SK-N-SH (cell line): Measurements from ENCODE around the gene COX10.
"Not testable (repeated sequence)": the region's sequence is repeated elsewhere in the genome, so short reads cannot be mapped to it uniquely, and the experiment has no call there.

ENCODE experiments used
- EP300 ChIP-seq, 2 experiments: IDR thresholded peaks; 2 replicates each; pipeline versions ENCODE4 v1.4.0 to v1.6.1; 2012; ENCODE audit warnings: borderline replicate concordance in 1 of 2, low read depth in 1 of 2, low read length in 1 of 2
- POLR2AphosphoS5 ChIP-seq: IDR thresholded peaks from 2 replicates; pipeline ENCODE4 v1.6.1; 2012; ENCODE audit warnings: low read depth, low read length
- RAD21 ChIP-seq: IDR thresholded peaks from 2 replicates; pipeline ENCODE4 v1.6.1; 2012; ENCODE audit warnings: mild to moderate bottlenecking, low read length
- RCOR1 ChIP-seq: fragments of 150-350 bp; IDR thresholded peaks from 2 replicates; pipeline ENCODE4 v1.6.1; 2017; ENCODE audit warnings: antibody characterized with exemption, low read length
- RFX5 ChIP-seq: IDR thresholded peaks from 2 replicates; pipeline ENCODE4 v1.6.1; 2012; ENCODE audit warnings: mild to moderate bottlenecking, improper control_type of control experiment, low read length
- SIN3A ChIP-seq: IDR thresholded peaks from 2 replicates; pipeline ENCODE4 v1.6.1; 2012; ENCODE audit warnings: low read depth, mild to moderate bottlenecking, low read length, moderate library complexity, borderline replicate concordance
- SMC3 ChIP-seq: IDR thresholded peaks from 2 replicates; pipeline ENCODE4 v1.6.1; 2012; ENCODE audit warnings: low read depth, low read length, improper control_type of control experiment
- TAF1 ChIP-seq: IDR thresholded peaks from 2 replicates; pipeline ENCODE4 v1.6.1; 2012; ENCODE audit warnings: low read depth, mild to moderate bottlenecking, low read length, moderate library complexity, borderline replicate concordance
- TCF12 ChIP-seq: IDR thresholded peaks from 2 replicates; pipeline ENCODE4 v1.4.0; 2012
- TF ChIP-seq, protein P1 (sequence below): fragments of 200-600 bp; sonication (generic); IDR thresholded peaks from 2 replicates; pipeline ENCODE4 v1.6.1; 2017; ENCODE audit warnings: antibody characterized with exemption, mild to moderate bottlenecking, moderate library complexity
- TF ChIP-seq, protein P2 (sequence below): IDR thresholded peaks from 2 replicates; pipeline ENCODE4 v1.4.0; 2012; ENCODE audit warnings: low read depth, borderline replicate concordance

DNA sequence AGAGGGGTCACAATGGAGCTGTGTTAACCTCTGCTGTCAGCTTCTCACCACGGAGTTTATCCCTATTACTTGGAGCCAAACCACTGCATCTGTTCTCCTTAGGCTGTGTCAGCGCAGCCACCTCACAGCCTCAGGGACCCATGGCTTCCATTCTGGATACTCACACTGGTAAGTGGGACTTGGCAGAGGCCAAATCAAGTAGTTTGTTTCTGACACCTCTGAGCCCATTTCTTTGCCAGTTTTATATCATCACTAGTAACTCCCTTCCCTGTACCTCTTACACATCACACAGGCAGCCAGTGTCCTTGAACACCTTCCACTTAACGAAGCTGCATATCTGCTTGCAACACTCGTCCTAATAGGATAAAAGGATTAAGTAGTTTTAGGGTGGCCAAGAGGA, 108.5 kb downstream of the COX10 start:
- not testable (repeated sequence) for TF ChIP-seq SIN3A; POLR2AphosphoS5; RAD21; RCOR1; TAF1; SMC3; RFX5; EP300 (IDR thresholded peaks at IDR 0.05; ENCODE audit: borderline replicate concordance in 1 of 2, low read depth in 1 of 2, low read length in 1 of 2); TCF12
- TF ChIP-seq, protein P1, sequence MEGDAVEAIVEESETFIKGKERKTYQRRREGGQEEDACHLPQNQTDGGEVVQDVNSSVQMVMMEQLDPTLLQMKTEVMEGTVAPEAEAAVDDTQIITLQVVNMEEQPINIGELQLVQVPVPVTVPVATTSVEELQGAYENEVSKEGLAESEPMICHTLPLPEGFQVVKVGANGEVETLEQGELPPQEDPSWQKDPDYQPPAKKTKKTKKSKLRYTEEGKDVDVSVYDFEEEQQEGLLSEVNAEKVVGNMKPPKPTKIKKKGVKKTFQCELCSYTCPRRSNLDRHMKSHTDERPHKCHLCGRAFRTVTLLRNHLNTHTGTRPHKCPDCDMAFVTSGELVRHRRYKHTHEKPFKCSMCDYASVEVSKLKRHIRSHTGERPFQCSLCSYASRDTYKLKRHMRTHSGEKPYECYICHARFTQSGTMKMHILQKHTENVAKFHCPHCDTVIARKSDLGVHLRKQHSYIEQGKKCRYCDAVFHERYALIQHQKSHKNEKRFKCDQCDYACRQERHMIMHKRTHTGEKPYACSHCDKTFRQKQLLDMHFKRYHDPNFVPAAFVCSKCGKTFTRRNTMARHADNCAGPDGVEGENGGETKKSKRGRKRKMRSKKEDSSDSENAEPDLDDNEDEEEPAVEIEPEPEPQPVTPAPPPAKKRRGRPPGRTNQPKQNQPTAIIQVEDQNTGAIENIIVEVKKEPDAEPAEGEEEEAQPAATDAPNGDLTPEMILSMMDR: not testable (repeated sequence)
- TF ChIP-seq, protein P2, sequence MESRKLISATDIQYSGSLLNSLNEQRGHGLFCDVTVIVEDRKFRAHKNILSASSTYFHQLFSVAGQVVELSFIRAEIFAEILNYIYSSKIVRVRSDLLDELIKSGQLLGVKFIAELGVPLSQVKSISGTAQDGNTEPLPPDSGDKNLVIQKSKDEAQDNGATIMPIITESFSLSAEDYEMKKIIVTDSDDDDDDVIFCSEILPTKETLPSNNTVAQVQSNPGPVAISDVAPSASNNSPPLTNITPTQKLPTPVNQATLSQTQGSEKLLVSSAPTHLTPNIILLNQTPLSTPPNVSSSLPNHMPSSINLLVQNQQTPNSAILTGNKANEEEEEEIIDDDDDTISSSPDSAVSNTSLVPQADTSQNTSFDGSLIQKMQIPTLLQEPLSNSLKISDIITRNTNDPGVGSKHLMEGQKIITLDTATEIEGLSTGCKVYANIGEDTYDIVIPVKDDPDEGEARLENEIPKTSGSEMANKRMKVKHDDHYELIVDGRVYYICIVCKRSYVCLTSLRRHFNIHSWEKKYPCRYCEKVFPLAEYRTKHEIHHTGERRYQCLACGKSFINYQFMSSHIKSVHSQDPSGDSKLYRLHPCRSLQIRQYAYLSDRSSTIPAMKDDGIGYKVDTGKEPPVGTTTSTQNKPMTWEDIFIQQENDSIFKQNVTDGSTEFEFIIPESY: not testable (repeated sequence)
